ENCODE measurements around the gene S1PR5. TPM values are rescaled to one million over a fixed set of nuclear protein-coding genes. Genes with fewer than 3 reads are reported as not detected.

S1PR5 gene
- total and polyA plus RNA-seq, 2 experiments from 2014 or later = 4.6 to 8.0 TPM

GRCh38 chr19:10508036-10508435 is 9.2 kb downstream of the S1PR5 start:
- no peak overlapping the region for H3K4me3 Mint-ChIP-seq
- H3K9me2 ChIP-seq (ENCODE audit: insufficient read depth) = no peaks in the 10 kb centered on the region

More at GRCh38 chr19:10508036-10508435, 9.2 kb downstream of the S1PR5 start:
- Histone ChIP-seq H3F3A (replicated peaks; ENCODE audit: low read depth) (peaks cover 14% of the 10 kb centered on the region; the same call in 1 of the 2 replicates), H3K27ac (ENCODE audit: low read depth) (no peak overlapping the region), H2AFZ (no peak overlapping the region), H3K79me2 (replicated peaks; ENCODE audit: insufficient read depth) (no peaks in the 10 kb centered on the region), H3K36me3 (ENCODE audit: insufficient read depth) (no peaks in the 10 kb centered on the region), H3K4me2 (no peak overlapping the region), H3K4me1 (ENCODE audit: insufficient read depth) (peaks cover 7% of the 10 kb centered on the region; the same call in 1 of the 2 replicates), H4K20me1 (replicated peaks; ENCODE audit: insufficient read depth) (no peaks in the 10 kb centered on the region), H3K4me3 (no peak overlapping the region), H3K27me3 (ENCODE audit: insufficient read depth) (peaks cover 20% of the 10 kb centered on the region)
- no peaks in the 10 kb centered on the region for H3K36me3 Mint-ChIP-seq (ENCODE audit: low read depth)
- H3K4me1 Mint-ChIP-seq = no peaks in the 10 kb centered on the region
- no peak overlapping the region for H3K27ac Mint-ChIP-seq
- no peak for TF ChIP-seq ETS1 (IDR thresholded peaks at IDR 0.05)
- no peak for TF ChIP-seq NANOG (IDR thresholded peaks at IDR 0.05; ENCODE audit: borderline replicate concordance)
- no peak for TF ChIP-seq CREB1 (CRISPR knock-in tag; IDR thresholded peaks at IDR 0.05; ENCODE audit: low read depth)
- TF ChIP-seq REST (IDR thresholded peaks at IDR 0.05; ENCODE audit: unreplicated experiment) = no peak
- TF ChIP-seq ZNF114 (CRISPR knock-in tag; IDR thresholded peaks at IDR 0.05) = no peak
- no peak for TF ChIP-seq POLR2AphosphoS5 (IDR thresholded peaks at IDR 0.05; ENCODE audit: low read depth)
- no peak for TF ChIP-seq EZH2 (IDR thresholded peaks at IDR 0.05; ENCODE audit: low read depth, unreplicated experiment)
- TF ChIP-seq, protein P1, sequence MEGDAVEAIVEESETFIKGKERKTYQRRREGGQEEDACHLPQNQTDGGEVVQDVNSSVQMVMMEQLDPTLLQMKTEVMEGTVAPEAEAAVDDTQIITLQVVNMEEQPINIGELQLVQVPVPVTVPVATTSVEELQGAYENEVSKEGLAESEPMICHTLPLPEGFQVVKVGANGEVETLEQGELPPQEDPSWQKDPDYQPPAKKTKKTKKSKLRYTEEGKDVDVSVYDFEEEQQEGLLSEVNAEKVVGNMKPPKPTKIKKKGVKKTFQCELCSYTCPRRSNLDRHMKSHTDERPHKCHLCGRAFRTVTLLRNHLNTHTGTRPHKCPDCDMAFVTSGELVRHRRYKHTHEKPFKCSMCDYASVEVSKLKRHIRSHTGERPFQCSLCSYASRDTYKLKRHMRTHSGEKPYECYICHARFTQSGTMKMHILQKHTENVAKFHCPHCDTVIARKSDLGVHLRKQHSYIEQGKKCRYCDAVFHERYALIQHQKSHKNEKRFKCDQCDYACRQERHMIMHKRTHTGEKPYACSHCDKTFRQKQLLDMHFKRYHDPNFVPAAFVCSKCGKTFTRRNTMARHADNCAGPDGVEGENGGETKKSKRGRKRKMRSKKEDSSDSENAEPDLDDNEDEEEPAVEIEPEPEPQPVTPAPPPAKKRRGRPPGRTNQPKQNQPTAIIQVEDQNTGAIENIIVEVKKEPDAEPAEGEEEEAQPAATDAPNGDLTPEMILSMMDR (conservative IDR thresholded peaks at IDR 0.05; ENCODE audit: low read depth in 2 of 2) = no peak
- no peak for TF ChIP-seq JUNB (IDR thresholded peaks at IDR 0.05; ENCODE audit: unreplicated experiment)
- no peak for TF ChIP-seq ZNF331 (CRISPR knock-in tag; IDR thresholded peaks at IDR 0.05; ENCODE audit: low read depth)
- TF ChIP-seq ZNF462 (CRISPR knock-in tag; IDR thresholded peaks at IDR 0.05) = no peak
- TF ChIP-seq EZH2phosphoT487 (IDR thresholded peaks at IDR 0.05; ENCODE audit: unreplicated experiment) = no peak
- TF ChIP-seq STAT1 (IDR thresholded peaks at IDR 0.05; ENCODE audit: unreplicated experiment) = no peak
- ATAC-seq (no peak), DNase-seq (ENCODE audit: low spot score) (no peak)
- peaks cover 26% of the 10 kb centered on the region for H3K27me3 Mint-ChIP-seq (ENCODE audit: insufficient read depth, low read depth, poor library complexity)
- peaks cover 4% of the 10 kb centered on the region; the same call in 1 of the 3 replicates for H3K9me3 Mint-ChIP-seq
